Stimulated activated effector memory CD8-positive, alpha-beta T cell treated with anti-CD3 and anti-CD28 coated beads, Interleukin-12 subunit alpha, Interleukin-12 subunit beta, amount 100 ng/mL, for 72 hours (primary cell): ENCODE measurements around the gene RASSF4.
A peak's percentile ranks its signal among the peaks of the same experiment; 100 is the strongest.

Experiments
- ATAC-seq: fragments of 150-1000 bp; cut with Tn5 transposase; 2 replicates; pipeline ENCODE4 v1.10.0; 2021
- DNase-seq, 2 donors: peaks; one replicate each; pipeline ENCODE4 v3.0.0; 2021 to 2022; ENCODE audit warnings: low spot score in 2 of 2
- H3K27ac Mint-ChIP-seq: one replicate; pipeline ENCODE4 v1.8.0; 2022; ENCODE audit warnings: mild to moderate bottlenecking, mixed read lengths
- H3K36me3 Mint-ChIP-seq: one replicate; pipeline ENCODE4 v1.8.0; 2022; ENCODE audit warnings: mild to moderate bottlenecking, mixed read lengths
- H3K4me1 Mint-ChIP-seq: one replicate; pipeline ENCODE4 v1.8.0; 2022; ENCODE audit warnings: mixed read lengths
- H3K4me3 Mint-ChIP-seq: one replicate; pipeline ENCODE4 v1.8.0; 2022; ENCODE audit warnings: mild to moderate bottlenecking, mixed read lengths
- H3K9me3 Mint-ChIP-seq: one replicate; pipeline ENCODE4 v1.8.0; 2022; ENCODE audit warnings: mixed read lengths

Gene RASSF4

GRCh38 chr10:44924261-44925040 lies 35.2 kb upstream of the RASSF4 start:
- Mint-ChIP-seq H3K27ac (no peak overlapping the region), H3K4me1 (no peaks in the 10 kb centered on the region), H3K9me3 (no peaks in the 10 kb centered on the region), H3K36me3 (no peaks in the 10 kb centered on the region), H3K4me3 (no peak overlapping the region)
- no peak for ATAC-seq
- no peak for DNase-seq

GRCh38 chr10:44925224-44925623 lies 34.4 kb upstream of the RASSF4 start:
- no peak overlapping the region for H3K27ac Mint-ChIP-seq
- DNase-seq (no peak), ATAC-seq (no peak)
- H3K36me3 Mint-ChIP-seq, result no peaks in the 10 kb centered on the region
- no peaks in the 10 kb centered on the region for H3K9me3 Mint-ChIP-seq
- H3K4me3 Mint-ChIP-seq, result no peak overlapping the region
- no peaks in the 10 kb centered on the region for H3K4me1 Mint-ChIP-seq

- ATAC-seq (no peak), DNase-seq (no peak)
- H3K4me1 Mint-ChIP-seq, result no peaks in the 10 kb centered on the region
- H3K27ac Mint-ChIP-seq, result no peak overlapping the region
- no peaks in the 10 kb centered on the region for H3K9me3 Mint-ChIP-seq
- no peaks in the 10 kb centered on the region for H3K36me3 Mint-ChIP-seq
- H3K4me3 Mint-ChIP-seq, result no peak overlapping the region
Measured at GRCh38 chr10:44925811-44926750, 33.5 kb upstream of the RASSF4 start.

- no peak for ATAC-seq
Measured at GRCh38 chr10:44926751-44927351, 32.8 kb upstream of the RASSF4 start.

GRCh38 chr10:44927352-44927751 lies 32.2 kb upstream of the RASSF4 start:
- ATAC-seq, result peak; percentile 6
- H3K9me3 Mint-ChIP-seq, result no peaks in the 10 kb centered on the region
- no peaks in the 10 kb centered on the region for H3K36me3 Mint-ChIP-seq
- H3K4me3 Mint-ChIP-seq, result no peak overlapping the region
- H3K4me1 Mint-ChIP-seq, result no peaks in the 10 kb centered on the region
- DNase-seq, result no peak
- H3K27ac Mint-ChIP-seq, result no peak overlapping the region

More at GRCh38 chr10:44926751-44927351, 32.8 kb upstream of the RASSF4 start:
- Mint-ChIP-seq H3K4me3 (no peak overlapping the region), H3K9me3 (no peaks in the 10 kb centered on the region), H3K36me3 (no peaks in the 10 kb centered on the region), H3K4me1 (no peaks in the 10 kb centered on the region), H3K27ac (no peak overlapping the region)
- no peak for DNase-seq

GRCh38 chr10:44928462-44928861 lies 31.1 kb upstream of the RASSF4 start:
- ATAC-seq (no peak), DNase-seq (no peak)
- Mint-ChIP-seq H3K4me3 (no peak overlapping the region), H3K36me3 (no peaks in the 10 kb centered on the region), H3K9me3 (no peaks in the 10 kb centered on the region), H3K27ac (no peak overlapping the region), H3K4me1 (no peaks in the 10 kb centered on the region)

- no peaks in the 10 kb centered on the region for H3K4me1 Mint-ChIP-seq
- H3K4me3 Mint-ChIP-seq, result no peak overlapping the region
- ATAC-seq (no peak), DNase-seq (no peak)
- no peak overlapping the region for H3K27ac Mint-ChIP-seq
- H3K36me3 Mint-ChIP-seq, result no peaks in the 10 kb centered on the region
- H3K9me3 Mint-ChIP-seq, result no peaks in the 10 kb centered on the region
Measured at GRCh38 chr10:44929356-44930255, 30.0 kb upstream of the RASSF4 start.

- Mint-ChIP-seq H3K36me3 (no peaks in the 10 kb centered on the region), H3K4me1 (peaks cover 5% of the 10 kb centered on the region), H3K4me3 (no peak overlapping the region), H3K9me3 (no peaks in the 10 kb centered on the region), H3K27ac (no peak overlapping the region)
- DNase-seq (no peak), ATAC-seq (no peak)
Measured at GRCh38 chr10:44930904-44931620, 28.5 kb upstream of the RASSF4 start.

GRCh38 chr10:44931621-44932516 lies 27.7 kb upstream of the RASSF4 start:
- ATAC-seq (no peak), DNase-seq (no peak)
- Mint-ChIP-seq H3K4me1 (peaks cover 5% of the 10 kb centered on the region), H3K36me3 (no peaks in the 10 kb centered on the region), H3K27ac (no peak overlapping the region), H3K9me3 (no peaks in the 10 kb centered on the region), H3K4me3 (no peak overlapping the region)

GRCh38 chr10:44932517-44933450 lies 26.8 kb upstream of the RASSF4 start:
- DNase-seq (peak; percentile 89 to 94), ATAC-seq (peak; percentile 93)
- peaks cover 5% of the 10 kb centered on the region for H3K4me1 Mint-ChIP-seq
- no peak overlapping the region for H3K27ac Mint-ChIP-seq
- no peaks in the 10 kb centered on the region for H3K9me3 Mint-ChIP-seq
- H3K36me3 Mint-ChIP-seq, result no peaks in the 10 kb centered on the region
- no peak overlapping the region for H3K4me3 Mint-ChIP-seq

GRCh38 chr10:44933451-44934321 lies 25.9 kb upstream of the RASSF4 start:
- Mint-ChIP-seq H3K9me3 (no peaks in the 10 kb centered on the region), H3K4me1 (peaks cover 5% of the 10 kb centered on the region), H3K4me3 (no peak overlapping the region), H3K27ac (no peak overlapping the region), H3K36me3 (no peaks in the 10 kb centered on the region)
- ATAC-seq (no peak), DNase-seq (no peak)
